ENCODE data around the gene FAT4. TPM values are rescaled to one million over a fixed set of nuclear protein-coding genes. Genes with fewer than 3 reads are reported as not detected.

The FAT4 gene
- total RNA-seq, 2 donors from 2014 or later = 3.3 to 3.6 TPM

DNA sequence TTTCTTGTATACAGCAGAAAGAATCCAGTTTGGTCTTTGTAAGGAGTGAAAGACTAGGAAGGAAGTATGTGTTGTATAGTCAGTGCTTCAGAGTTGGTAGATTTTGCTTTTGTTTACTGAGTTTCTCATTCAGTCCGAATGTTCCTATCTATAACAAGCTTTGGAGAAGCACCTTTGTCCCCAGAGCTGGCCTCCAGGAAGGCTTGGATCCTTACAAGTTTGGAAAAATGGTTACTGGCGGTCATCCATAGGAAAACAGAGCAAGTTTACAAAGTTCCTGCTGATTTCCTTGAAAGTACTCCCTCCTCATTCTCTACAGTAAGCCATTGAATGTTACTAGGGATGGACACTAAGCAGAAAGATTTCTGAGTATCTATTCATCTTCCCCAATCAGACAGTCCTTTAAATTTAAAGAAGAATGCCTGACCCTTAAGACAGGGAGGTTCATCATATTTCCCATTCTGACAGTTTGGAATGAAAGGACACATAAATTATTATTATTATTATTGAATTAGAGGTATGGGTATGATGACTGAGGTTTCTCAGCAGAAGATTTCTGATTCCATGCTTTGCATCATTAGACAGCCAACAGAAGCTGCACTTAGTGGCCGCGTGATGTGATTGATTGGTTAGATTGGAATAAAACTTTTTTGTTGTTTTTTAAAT is 35.8 kb downstream of the FAT4 start:
- Histone ChIP-seq H3K9me3 (no peaks in the 10 kb centered on the region), H3K4me3 (no peak overlapping the region), H3K27me3 (peaks cover 0 to 2% of the 10 kb centered on the region in 2 donors), H3K4me1 (no peaks in the 10 kb centered on the region), H3K36me3 (replicated peaks in 1 of 2; ENCODE audit: insufficient read depth in 1 of 2, low read depth in 2 of 2) (no peaks in the 10 kb centered on the region), H3K27ac (no peak overlapping the region)
- DNase-seq (no peak), ATAC-seq (no peak)
- intact Hi-C loops (cut with DNase I) = no loop called here
- WGBS, 2 donors = 73 to 77% methylated on average over 4 of the region's 4 CpGs
- TF ChIP-seq, protein P1, sequence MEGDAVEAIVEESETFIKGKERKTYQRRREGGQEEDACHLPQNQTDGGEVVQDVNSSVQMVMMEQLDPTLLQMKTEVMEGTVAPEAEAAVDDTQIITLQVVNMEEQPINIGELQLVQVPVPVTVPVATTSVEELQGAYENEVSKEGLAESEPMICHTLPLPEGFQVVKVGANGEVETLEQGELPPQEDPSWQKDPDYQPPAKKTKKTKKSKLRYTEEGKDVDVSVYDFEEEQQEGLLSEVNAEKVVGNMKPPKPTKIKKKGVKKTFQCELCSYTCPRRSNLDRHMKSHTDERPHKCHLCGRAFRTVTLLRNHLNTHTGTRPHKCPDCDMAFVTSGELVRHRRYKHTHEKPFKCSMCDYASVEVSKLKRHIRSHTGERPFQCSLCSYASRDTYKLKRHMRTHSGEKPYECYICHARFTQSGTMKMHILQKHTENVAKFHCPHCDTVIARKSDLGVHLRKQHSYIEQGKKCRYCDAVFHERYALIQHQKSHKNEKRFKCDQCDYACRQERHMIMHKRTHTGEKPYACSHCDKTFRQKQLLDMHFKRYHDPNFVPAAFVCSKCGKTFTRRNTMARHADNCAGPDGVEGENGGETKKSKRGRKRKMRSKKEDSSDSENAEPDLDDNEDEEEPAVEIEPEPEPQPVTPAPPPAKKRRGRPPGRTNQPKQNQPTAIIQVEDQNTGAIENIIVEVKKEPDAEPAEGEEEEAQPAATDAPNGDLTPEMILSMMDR (IDR thresholded peaks at IDR 0.05) = no peak
- TF ChIP-seq POLR2A (IDR thresholded peaks at IDR 0.05) = no peak

DNA sequence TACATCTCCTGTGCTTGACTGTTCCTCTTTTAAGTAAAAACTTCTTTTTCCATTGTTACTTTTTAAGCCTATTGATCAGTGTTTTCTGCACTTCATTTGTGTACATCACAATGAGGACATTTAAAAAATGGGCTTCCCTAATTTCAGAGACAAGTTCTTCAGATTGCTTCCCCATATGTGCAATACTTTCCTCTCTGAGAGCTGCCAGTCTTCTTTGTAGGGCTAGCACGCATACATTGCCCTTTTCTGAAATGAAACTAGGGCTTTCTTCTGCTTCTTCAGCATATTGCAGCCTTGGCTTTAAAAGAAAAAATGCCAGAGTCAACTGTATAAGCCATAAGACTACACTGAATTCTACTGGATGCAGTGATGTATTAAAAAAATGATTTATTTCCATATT is 37.8 kb downstream of the FAT4 start:
- 74 to 93% methylated on average over 1 of the region's 1 CpG for WGBS, 2 donors
- no peaks in the 10 kb centered on the region for H3K9me3 ChIP-seq
- no peak overlapping the region for H3K4me3 ChIP-seq
- no peaks in the 10 kb centered on the region for H3K4me1 ChIP-seq
- intact Hi-C loops (cut with DNase I) = no loop called here
- H3K27ac ChIP-seq = no peak overlapping the region
- peaks cover 0 to 2% of the 10 kb centered on the region in 2 donors for H3K27me3 ChIP-seq
- DNase-seq = no peak
- H3K36me3 ChIP-seq (replicated peaks in 1 of 2; ENCODE audit: insufficient read depth in 1 of 2, low read depth in 2 of 2) = no peaks in the 10 kb centered on the region
- TF ChIP-seq, protein P1 (IDR thresholded peaks at IDR 0.05) = no peak
- TF ChIP-seq POLR2A (IDR thresholded peaks at IDR 0.05) = no peak
- ATAC-seq = no peak

DNA sequence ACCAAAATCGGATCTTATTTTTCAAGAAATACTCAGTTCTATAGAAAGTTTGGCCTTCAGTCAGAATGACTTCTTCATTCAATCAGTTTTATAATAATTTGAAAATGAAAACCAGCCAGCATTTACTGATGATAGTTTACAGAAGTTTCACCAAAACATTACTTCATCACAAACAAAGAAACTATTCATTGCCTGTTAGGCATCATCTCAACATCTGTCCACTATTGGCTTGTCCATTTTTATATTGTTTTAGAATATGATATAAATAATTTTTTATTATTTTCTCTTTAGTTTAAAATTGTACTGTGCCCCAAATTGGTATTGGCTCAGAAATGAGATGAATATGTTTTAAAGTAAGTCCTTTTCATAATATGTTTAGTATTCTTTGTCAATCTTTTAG is 38.4 kb downstream of the FAT4 start:
- DNase-seq (no peak), ATAC-seq (no peak)
- intact Hi-C loops (cut with DNase I) = no loop called here
- H3K9me3 ChIP-seq = no peaks in the 10 kb centered on the region
- H3K4me1 ChIP-seq = no peaks in the 10 kb centered on the region
- no peak for TF ChIP-seq POLR2A (IDR thresholded peaks at IDR 0.05)
- TF ChIP-seq, protein P1 (IDR thresholded peaks at IDR 0.05) = no peak
- H3K27me3 ChIP-seq = peaks cover 0 to 2% of the 10 kb centered on the region in 2 donors
- 56 to 66% methylated on average over 1 of the region's 1 CpG for WGBS, 2 donors
- no peak overlapping the region for H3K27ac ChIP-seq
- H3K36me3 ChIP-seq (replicated peaks in 1 of 2; ENCODE audit: insufficient read depth in 1 of 2, low read depth in 2 of 2) = no peaks in the 10 kb centered on the region
- no peak overlapping the region for H3K4me3 ChIP-seq

DNA sequence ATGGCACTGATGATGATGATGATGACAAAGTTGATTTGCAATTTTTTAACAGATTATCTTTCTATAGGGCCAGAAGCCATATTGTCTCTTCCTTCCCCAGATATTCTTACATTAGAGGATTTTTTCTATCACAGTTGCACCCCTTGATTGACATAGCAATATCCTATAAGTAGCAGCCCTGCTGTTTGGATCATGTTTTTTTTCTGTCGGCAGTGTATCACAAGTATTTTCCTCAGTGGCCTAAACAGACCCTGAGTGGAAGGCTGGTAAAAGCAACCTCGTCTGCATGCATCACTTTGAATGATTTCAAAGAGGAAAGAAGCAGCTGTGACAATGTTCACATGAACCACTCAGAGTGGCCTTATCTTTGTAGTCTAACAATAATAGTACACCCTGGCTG is 41.0 kb downstream of the FAT4 start:
- DNase-seq (no peak), ATAC-seq (no peak)
- Histone ChIP-seq H3K27me3 (peaks cover 0 to 2% of the 10 kb centered on the region in 2 donors), H3K27ac (no peak overlapping the region), H3K4me3 (no peak overlapping the region), H3K9me3 (no peaks in the 10 kb centered on the region), H3K4me1 (no peaks in the 10 kb centered on the region), H3K36me3 (replicated peaks in 1 of 2; ENCODE audit: insufficient read depth in 1 of 2, low read depth in 2 of 2) (no peaks in the 10 kb centered on the region)
- intact Hi-C loops (cut with DNase I) = no loop called here
- TF ChIP-seq POLR2A (IDR thresholded peaks at IDR 0.05) = no peak
- TF ChIP-seq, protein P1 (IDR thresholded peaks at IDR 0.05) = no peak
- 46 to 60% methylated on average over 2 of the region's 2 CpGs for WGBS, 2 donors

DNA sequence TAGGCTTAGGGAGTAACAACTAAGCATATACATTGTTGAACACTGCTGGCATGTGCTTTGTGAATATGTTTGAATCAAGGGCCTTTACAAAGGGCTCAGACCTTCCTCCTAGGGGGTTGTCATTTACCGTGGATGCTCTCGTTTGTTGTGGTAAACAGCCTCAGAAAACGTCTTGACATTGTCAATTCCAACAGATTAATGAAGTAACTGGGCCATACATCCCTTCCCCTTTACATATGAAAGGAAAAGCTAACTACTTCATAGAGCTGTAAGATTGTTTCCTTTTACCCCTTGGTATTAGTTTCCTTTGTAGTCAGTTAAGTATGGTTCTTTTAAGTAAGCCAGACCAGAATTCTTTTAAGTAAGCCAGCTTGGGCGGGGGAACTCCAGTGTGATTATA is 42.9 kb downstream of the FAT4 start:
- WGBS, 2 donors = 42 to 48% methylated on average over 4 of the region's 4 CpGs
- no peak for TF ChIP-seq POLR2A (IDR thresholded peaks at IDR 0.05)
- TF ChIP-seq, protein P1 (IDR thresholded peaks at IDR 0.05) = no peak
- peaks cover 0 to 2% of the 10 kb centered on the region in 2 donors for H3K27me3 ChIP-seq
- H3K4me1 ChIP-seq = no peaks in the 10 kb centered on the region
- no peak overlapping the region for H3K4me3 ChIP-seq
- DNase-seq (no peak), ATAC-seq (no peak)
- H3K27ac ChIP-seq = no peak overlapping the region
- intact Hi-C loops (cut with DNase I) = no loop called here
- H3K9me3 ChIP-seq = no peaks in the 10 kb centered on the region
- H3K36me3 ChIP-seq (replicated peaks in 1 of 2; ENCODE audit: insufficient read depth in 1 of 2, low read depth in 2 of 2) = no peaks in the 10 kb centered on the region
